Endothelial cell of umbilical vein (primary cell): Measurements from ENCODE around the gene ARFRP1. TPM values are rescaled to one million over a fixed set of nuclear protein-coding genes. Genes with fewer than 3 reads are reported as not detected.
A peak's percentile ranks its signal among the peaks of the same experiment; 100 is the strongest.
"Not testable (repeated sequence)": the region's sequence is repeated elsewhere in the genome, so short reads cannot be mapped to it uniquely, and the experiment has no call there.

Source experiments
- BruUV-seq: library from RNA; stranded (reverse); fragments of 400-500 nt; replicated peaks from 2 replicates; lab custom pipeline; 2021; lab: Mats Ljungman, UMichigan
- CTCF ChIA-PET: fragments of 300-600, 350-600 bp; sonication (Branson Sonifier 250); formaldehyde crosslinking; loops from one replicate; lab custom pipeline; 2021; ENCODE audit warnings: antibody characterized with exemption, inconsistent platforms; lab: Charles Lee
- POLR2A ChIA-PET: fragments of 300-600, 350-600 bp; sonication (Branson Sonifier 250); formaldehyde crosslinking; loops from one replicate; lab custom pipeline; 2021; ENCODE audit warnings: antibody characterized with exemption, inconsistent platforms; lab: Charles Lee
- DNase-seq: peaks from one replicate; pipeline ENCODE4 v3.0.0-alpha.2; 2011; ENCODE audit warnings: low read depth, low spot score
- FAIRE-seq: peaks from 2 replicates; lab custom pipeline; 2011; peaks lifted over from hg19 to GRCh38; lab: Jason Lieb, UNC
- H2AFZ ChIP-seq: 2 replicates; pipeline ENCODE4 v1.6.0; 2012; ENCODE audit warnings: low read depth, low read length, control low read depth, inconsistent platforms
- H3K27ac ChIP-seq: 2 replicates; pipeline ENCODE4 v1.5.1; 2011; ENCODE audit warnings: low read depth, mild to moderate bottlenecking, control low read depth, low read length, moderate library complexity; ENCODE audit not compliant: insufficient read depth
- H3K27me3 ChIP-seq, 2 experiments: 2 replicates each; pipeline versions ENCODE4 v1.6.0 to v1.6.1; 2011; ENCODE audit warnings: low read length in 2 of 2, mixed read lengths in 1 of 2; ENCODE audit not compliant: control insufficient read depth in 2 of 2, insufficient read depth in 2 of 2
- H3K36me3 ChIP-seq, 2 experiments: 2 replicates in 1 of 2; 3 replicates in 1 of 2; pipeline ENCODE4 v1.5.1; 2011; ENCODE audit warnings: low read length in 2 of 2, mild to moderate bottlenecking in 1 of 2, moderate library complexity in 1 of 2; ENCODE audit not compliant: control insufficient read depth in 2 of 2, insufficient read depth in 2 of 2; ENCODE audit errors: extremely low read depth in 1 of 2
- H3K4me1 ChIP-seq: 3 replicates; pipeline ENCODE4 v1.5.1; 2011; ENCODE audit warnings: mild to moderate bottlenecking, low read length; ENCODE audit not compliant: control insufficient read depth, insufficient read depth; ENCODE audit errors: extremely low read depth
- H3K4me2 ChIP-seq: 2 replicates; pipeline ENCODE4 v1.6.1; 2011; ENCODE audit warnings: low read length, control low read depth, mixed read lengths; ENCODE audit not compliant: insufficient read depth
- H3K4me3 ChIP-seq, 3 experiments: fragments of 200-600 bp in 1 of 3; sonication (generic), shearing (Covaris generic) in 1 of 3; replicated peaks in 1 of 3; 2 replicates each; pipeline ENCODE4 v1.5.1; 2011 to 2016; ENCODE audit warnings: control low read depth in 3 of 3, low read length in 3 of 3, mild to moderate bottlenecking in 2 of 3, inconsistent platforms in 1 of 3, low read depth in 1 of 3, moderate library complexity in 1 of 3; ENCODE audit not compliant: insufficient read depth in 1 of 3
- H3K79me2 ChIP-seq: 2 replicates; pipeline ENCODE4 v1.6.0; 2012; ENCODE audit warnings: low read length, inconsistent platforms; ENCODE audit not compliant: control insufficient read depth, insufficient read depth
- H3K9ac ChIP-seq: replicated peaks from 2 replicates; pipeline ENCODE3; 2011; ENCODE audit warnings: low read length, control low read depth; ENCODE audit not compliant: insufficient read depth; ENCODE audit errors: extremely low read depth
- H3K9me1 ChIP-seq: replicated peaks from 3 replicates; pipeline ENCODE4 v1.6.0; 2011; ENCODE audit warnings: mild to moderate bottlenecking, low read length; ENCODE audit not compliant: control insufficient read depth, insufficient read depth; ENCODE audit errors: extremely low read depth
- H3K9me3 ChIP-seq: replicated peaks from 2 replicates; pipeline ENCODE4 v1.5.1; 2012; ENCODE audit warnings: low read length, inconsistent platforms; ENCODE audit not compliant: control insufficient read depth, insufficient read depth
- H4K20me1 ChIP-seq: replicated peaks from 2 replicates; pipeline ENCODE3; 2011; ENCODE audit warnings: mild to moderate bottlenecking, low read length; ENCODE audit not compliant: control insufficient read depth, insufficient read depth; ENCODE audit errors: extremely low read depth
- CTCF ChIP-seq, 2 donors: IDR thresholded peaks; 1 replicate in 1 of 2; 2 replicates in 1 of 2; pipeline ENCODE4 v1.5.1; 2011; ENCODE audit warnings: low read length in 2 of 2, mild to moderate bottlenecking in 2 of 2, moderate library complexity in 2 of 2, control low read depth in 1 of 2, inconsistent platforms in 1 of 2, low read depth in 1 of 2; ENCODE audit not compliant: insufficient read depth in 1 of 2; ENCODE audit errors: extremely low read depth in 1 of 2
- EZH2 ChIP-seq: IDR thresholded peaks from 2 replicates; pipeline ENCODE4 v1.6.1; 2012; ENCODE audit warnings: borderline replicate concordance, low read depth, mild to moderate bottlenecking, moderate library complexity, low read length, inconsistent platforms; ENCODE audit not compliant: severe bottlenecking
- FOS ChIP-seq: IDR thresholded peaks from 2 replicates; pipeline ENCODE4 v1.6.1; 2011; ENCODE audit warnings: mild to moderate bottlenecking, low read length, moderate library complexity, borderline replicate concordance; ENCODE audit not compliant: insufficient read depth
- GATA2 ChIP-seq: IDR thresholded peaks from 2 replicates; pipeline ENCODE4 v1.7.0; 2011; ENCODE audit warnings: low read depth, mild to moderate bottlenecking, moderate library complexity, mixed read lengths, low read length; ENCODE audit not compliant: insufficient read length, insufficient read depth
- JUN ChIP-seq: IDR thresholded peaks from 2 replicates; pipeline ENCODE4 v1.6.1; 2011; ENCODE audit warnings: borderline replicate concordance, low read depth; ENCODE audit not compliant: insufficient read length, insufficient read depth
- MAX ChIP-seq: IDR thresholded peaks from 2 replicates; pipeline ENCODE4 v1.6.1; 2011; ENCODE audit not compliant: insufficient read depth, insufficient read length
- POLR2AphosphoS5 ChIP-seq: IDR thresholded peaks from 2 replicates; pipeline ENCODE4 v1.6.1; 2012; ENCODE audit warnings: low read depth, mild to moderate bottlenecking, control low read depth, low read length, moderate library complexity; ENCODE audit not compliant: insufficient read depth
- dilution Hi-C: fragments of 300-500 bp; cut with MboI; formaldehyde crosslinking; loops from one replicate; pipeline ENCODE4 v1.15.0; 2019; ENCODE audit warnings: low sequenced_read_pairs; ENCODE audit not compliant: extremely low pct_ligation_motif_present
- intact Hi-C: fragments of 100-400 bp; cut with micrococcal nuclease; formaldehyde crosslinking; loops from one replicate; pipeline ENCODE4 v1.10.0; 2022
- polyA plus RNA-seq, 4 experiments: library from polyadenylated mRNA; depleted of rRNA in 3 of 4; stranded (reverse) in 3 of 4; unstranded in 1 of 4; fragments of >200 nt; gene quantifications; 2 replicates each; pipeline versions ENCODE4 v1.2.1 to v1.2.3, GENCODE V29; 2011 to 2012; ENCODE audit warnings: missing spikeins in 1 of 4
- total RNA-seq: library from RNA; stranded (reverse); gene quantifications from 2 replicates; pipeline ENCODE4 v1.2.3, GENCODE V29; 2021

Gene ARFRP1
- total and polyA plus RNA-seq, 2 donors (not counting 3 experiments of a cell fraction or from before 2014, with no cell fraction given): 48.7 to 51.6 TPM

- Histone ChIP-seq H3K9me3 (no peaks in the 10 kb centered on the region), H4K20me1 (no peaks in the 10 kb centered on the region), H3K4me3 (peak overlapping the region in 1 of 3 experiments; percentile 35), H3K4me2 (no peak overlapping the region), H3K27me3 (peaks cover 1 to 11% of the 10 kb centered on the region in 2 experiments), H3K36me3 (no peaks in the 10 kb centered on the region), H2AFZ (no peak overlapping the region), H3K79me2 (no peaks in the 10 kb centered on the region), H3K27ac (no peak overlapping the region), H3K4me1 (peaks cover 6% of the 10 kb centered on the region), H3K9me1 (no peaks in the 10 kb centered on the region), H3K9ac (no peak overlapping the region)
- no TSS peak for BruUV-seq
- FAIRE-seq: no peak
- intact Hi-C loops (no loop called here), dilution Hi-C loops (no loop called here)
- DNase-seq: no peak
- ChIA-PET POLR2A (no interaction called here), CTCF (interaction anchor here (1.5 to 2.0 kb wide), 2 partner anchors 10 to 15 kb away, joined by 5 to 10 read pairs; no protein-coding TSS in a partner anchor)
- TF ChIP-seq CTCF (IDR thresholded peaks at IDR 0.05; ENCODE audit: extremely low read depth in 1 of 2, insufficient read depth in 1 of 2, low read depth in 1 of 2, low read length in 2 of 2) (no peak), GATA2 (no peak), JUN (no peak), POLR2AphosphoS5 (no peak), EZH2 (peak; percentile 2), FOS (no peak), MAX (no peak)
Observed at GRCh38 chr20:63651942-63652191, 55.9 kb downstream of the ARFRP1 start.

GRCh38 chr20:63650486-63650885, 57.3 kb downstream of the ARFRP1 start:
- BruUV-seq, H3K9ac ChIP-seq, H2AFZ ChIP-seq, CTCF ChIA-PET, H4K20me1 ChIP-seq, H3K4me2 ChIP-seq, H3K79me2 ChIP-seq, dilution Hi-C loops, FAIRE-seq, H3K4me1 ChIP-seq, DNase-seq, H3K36me3 ChIP-seq, H3K9me3 ChIP-seq, POLR2A ChIA-PET, H3K4me3 ChIP-seq, intact Hi-C loops, H3K27ac ChIP-seq, H3K9me1 ChIP-seq: not testable (repeated sequence)
- H3K27me3 ChIP-seq: peaks cover 1 to 11% of the 10 kb centered on the region in 2 experiments
